ELF-1 (cell line): Measurements from ENCODE around the gene UIMC1.
"Not testable (repeated sequence)": the region's sequence is repeated elsewhere in the genome, so short reads cannot be mapped to it uniquely, and the experiment has no call there.

Source experiments
- DNase-seq: peaks from one replicate; pipeline ENCODE4 v3.0.0-alpha.2; 2016; ENCODE audit warnings: low read depth, low spot score

UIMC1 gene

DNA sequence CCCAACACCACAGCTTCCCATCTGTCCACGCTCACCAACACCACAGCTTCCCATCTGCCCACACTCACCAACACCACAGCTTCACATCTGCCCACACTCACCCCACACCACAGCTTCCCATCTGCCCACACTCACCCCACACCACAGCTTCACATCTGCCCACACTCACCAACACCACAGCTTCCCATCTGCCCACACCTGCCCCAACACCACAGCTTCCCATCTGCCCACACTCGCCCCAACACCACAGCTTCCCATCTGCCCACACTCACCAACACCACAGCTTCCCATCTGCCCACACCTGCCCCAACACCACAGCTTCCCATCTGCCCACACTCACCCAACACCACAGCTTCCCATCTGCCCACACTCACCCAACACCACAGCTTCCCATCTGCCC, 134.0 kb downstream of the UIMC1 start:
- DNase-seq: not testable (repeated sequence)

GRCh38 chr5:176870644-176871043, 135.9 kb downstream of the UIMC1 start:
- not testable (repeated sequence) for DNase-seq

GRCh38 chr5:176870110-176870591, 136.4 kb downstream of the UIMC1 start:
- DNase-seq: peak; percentile 85

DNA sequence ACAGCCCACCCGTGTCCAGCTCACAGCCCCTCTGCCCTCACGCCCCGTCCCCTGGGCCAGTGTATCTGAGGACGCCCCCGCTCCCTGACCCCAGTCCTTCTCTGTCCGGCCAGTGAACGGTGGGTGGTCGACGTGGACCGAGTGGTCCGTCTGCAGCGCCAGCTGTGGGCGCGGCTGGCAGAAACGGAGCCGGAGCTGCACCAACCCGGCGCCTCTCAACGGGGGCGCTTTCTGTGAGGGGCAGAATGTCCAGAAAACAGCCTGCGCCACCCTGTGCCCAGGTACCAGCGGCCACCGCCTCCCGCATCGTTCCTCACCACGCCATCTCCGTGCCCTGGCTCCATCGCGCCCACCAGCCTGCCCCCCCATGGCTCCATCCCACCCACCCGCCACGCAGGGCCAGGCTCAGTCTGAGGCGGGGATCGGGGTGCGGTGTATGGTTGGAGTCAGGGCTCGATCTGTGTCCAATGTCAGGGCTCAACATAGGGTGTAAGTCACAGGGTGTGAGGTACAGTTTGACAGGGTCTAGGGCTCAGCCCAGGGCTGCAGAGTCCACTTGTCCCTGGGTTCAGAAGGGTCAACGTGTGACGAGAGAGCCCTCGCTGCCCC, 137.0 kb downstream of the UIMC1 start:
- no peak for DNase-seq

GRCh38 chr5:176868731-176869130, 137.8 kb downstream of the UIMC1 start:
- DNase-seq: no peak

DNA sequence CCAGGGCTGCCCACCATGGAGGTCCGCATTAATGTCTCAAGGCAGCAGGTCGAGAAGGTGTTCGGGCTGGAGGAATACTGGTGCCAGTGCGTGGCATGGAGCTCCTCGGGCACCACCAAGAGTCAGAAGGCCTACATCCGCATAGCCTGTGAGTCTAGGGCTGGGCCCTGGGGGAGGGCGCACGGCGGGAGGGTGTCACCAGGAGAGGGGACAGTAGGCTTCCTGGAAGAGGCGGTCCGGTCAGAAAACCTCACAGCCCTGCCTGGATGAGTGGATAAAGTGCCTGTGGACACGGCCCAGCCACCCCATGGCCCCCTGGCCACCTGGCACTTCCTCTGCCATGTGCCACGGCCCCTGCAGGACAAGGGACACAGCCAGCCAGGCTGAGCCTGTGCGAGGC, 138.5 kb downstream of the UIMC1 start:
- DNase-seq: no peak

GRCh38 chr5:176866707-176867310, 139.8 kb downstream of the UIMC1 start:
- DNase-seq: peak; percentile 69

GRCh38 chr5:176865964-176866363, 140.6 kb downstream of the UIMC1 start:
- no peak for DNase-seq

- no peak for DNase-seq
These were observed 141.8 kb downstream of the UIMC1 start for GRCh38 chr5:176864755-176865154.

- no peak for DNase-seq
These were observed 142.8 kb downstream of the UIMC1 start for GRCh38 chr5:176863765-176864098.

DNA sequence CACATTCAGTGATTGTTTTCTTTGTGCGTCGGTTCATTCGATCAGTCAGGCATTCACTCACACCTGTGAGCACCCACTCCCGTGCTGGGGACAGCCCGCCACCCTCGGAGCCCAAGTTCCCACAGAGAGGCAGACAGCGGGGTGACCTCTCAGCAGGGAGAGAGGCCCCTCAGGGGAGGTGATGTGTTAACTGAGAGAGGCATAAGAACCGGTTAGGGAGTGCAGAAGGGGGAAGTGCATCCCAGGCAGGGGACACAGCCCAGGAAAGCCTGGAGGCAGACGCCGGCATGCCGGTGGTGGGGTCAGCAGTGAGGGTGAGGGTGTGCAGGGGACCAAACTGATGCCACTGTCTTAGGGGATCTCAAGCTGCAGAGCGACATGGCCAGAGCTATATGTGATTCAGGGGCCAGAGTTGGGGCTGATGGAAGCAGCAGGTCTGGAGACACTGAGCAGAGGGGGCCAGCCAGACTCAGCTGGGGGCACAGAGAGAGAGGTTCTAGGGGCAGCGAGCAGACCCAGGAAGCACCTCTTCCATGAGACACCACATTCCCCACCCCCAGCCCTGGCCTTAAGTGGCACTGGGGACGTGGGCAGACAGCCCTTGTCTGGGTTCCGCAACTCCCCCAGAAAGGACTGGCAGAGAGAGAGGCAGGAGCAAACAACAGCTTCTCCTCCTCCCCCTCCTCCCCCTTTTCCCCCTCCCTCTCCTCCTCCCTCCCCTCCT, 143.4 kb downstream of the UIMC1 start:
- peak; percentile 34 for DNase-seq

GRCh38 chr5:176862330-176862995, 144.1 kb downstream of the UIMC1 start:
- no peak for DNase-seq

GRCh38 chr5:176861276-176861675, 145.3 kb downstream of the UIMC1 start:
- no peak for DNase-seq

DNA sequence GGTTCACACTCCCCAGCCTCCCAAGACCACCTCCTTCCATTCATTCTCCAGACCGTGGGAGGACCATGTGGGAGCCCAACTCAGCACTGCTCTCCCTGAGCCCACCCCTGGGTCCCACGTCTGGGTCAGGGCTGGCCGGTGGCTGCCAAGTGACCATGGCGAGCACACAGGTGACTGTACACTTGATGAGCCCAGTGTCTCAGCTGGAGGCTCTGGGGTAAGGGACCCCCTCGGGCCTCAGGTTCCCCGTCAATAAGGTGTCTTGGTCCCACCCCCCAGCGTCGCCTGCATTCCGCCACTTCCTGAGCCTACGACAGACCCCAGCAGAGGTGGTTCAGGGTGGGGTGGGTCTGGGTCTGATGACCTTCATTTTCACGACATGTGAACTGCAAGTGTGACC, 146.2 kb downstream of the UIMC1 start:
- DNase-seq: no peak

DNA sequence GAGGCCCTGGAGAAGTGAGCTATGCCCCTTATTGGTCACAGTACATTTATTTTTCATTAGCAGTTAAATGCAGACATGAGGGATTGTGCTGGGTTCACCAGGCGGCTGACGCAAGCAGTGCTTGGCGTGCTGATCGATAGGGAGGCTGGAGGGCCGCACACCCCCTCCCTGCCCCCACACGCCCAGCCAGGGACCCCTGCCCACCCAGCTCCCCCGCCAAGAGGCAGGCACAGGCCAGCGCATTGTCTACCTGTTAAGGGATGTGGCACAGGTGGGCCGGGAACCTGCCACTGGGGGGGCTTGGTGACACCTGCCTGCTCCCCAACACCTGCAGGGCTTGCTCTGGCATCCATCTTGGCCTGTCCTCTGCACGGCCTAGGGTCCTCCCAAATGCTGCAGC, 146.7 kb downstream of the UIMC1 start:
- no peak for DNase-seq

DNA sequence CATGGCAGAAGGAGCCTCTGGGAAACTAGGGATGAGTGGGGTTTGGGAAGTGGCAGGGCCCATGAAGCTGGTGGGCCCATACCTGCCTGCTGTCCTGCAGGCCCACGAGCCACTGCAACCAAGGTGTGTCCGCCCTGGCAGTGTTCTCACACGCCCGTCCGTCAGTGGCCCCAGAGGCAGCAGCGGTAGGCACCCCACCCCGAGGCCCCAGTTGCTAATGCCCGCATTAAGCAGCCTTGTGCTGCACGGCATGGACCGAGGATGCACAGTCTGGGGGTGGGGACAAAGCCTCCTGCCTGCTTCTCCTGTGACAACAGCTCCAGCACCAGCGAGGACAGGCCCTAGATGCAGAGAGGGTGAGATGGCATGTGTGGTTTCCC, 148.7 kb downstream of the UIMC1 start:
- DNase-seq: no peak

GRCh38 chr5:176857216-176857893, 149.2 kb downstream of the UIMC1 start:
- no peak for DNase-seq

DNA sequence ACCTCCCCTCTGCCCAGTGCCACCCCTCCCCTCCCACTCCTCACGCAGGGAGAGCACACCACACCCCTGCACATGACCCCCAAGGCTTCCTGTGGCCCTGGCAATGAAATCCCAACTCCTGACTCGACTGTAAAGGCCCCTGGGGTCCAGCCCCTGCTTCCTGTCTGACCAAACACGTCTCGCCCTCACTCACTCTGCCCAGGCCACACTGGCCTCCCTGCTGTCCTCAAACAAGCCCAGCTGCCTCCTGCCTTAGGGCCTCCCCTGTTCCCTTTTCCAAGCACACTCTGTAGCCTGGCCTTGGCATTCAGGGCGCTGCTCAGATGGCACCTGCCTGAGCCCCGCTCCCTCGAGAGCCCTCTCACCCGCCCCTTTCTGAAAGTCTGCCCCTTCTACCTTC, 149.8 kb downstream of the UIMC1 start:
- DNase-seq: no peak

DNA sequence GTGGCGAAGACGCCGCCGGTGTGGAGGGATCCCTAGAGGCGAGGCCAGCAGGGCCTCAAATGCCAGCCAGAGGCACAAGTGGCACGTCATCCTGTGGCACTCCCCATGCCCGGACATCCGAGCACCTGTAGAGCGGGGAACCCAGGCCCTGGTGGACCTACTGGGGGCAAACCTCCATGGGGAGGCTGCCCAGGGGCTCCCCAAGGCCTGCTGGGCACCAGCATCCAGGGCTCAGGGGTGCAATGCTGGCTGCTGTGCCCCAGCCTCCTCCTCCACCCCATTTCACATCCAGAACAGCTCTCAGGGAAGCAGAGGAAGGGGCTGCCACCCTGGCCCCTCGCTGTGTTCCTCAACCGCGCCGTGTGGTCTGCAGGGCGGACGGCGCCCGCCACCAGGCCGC, 151.0 kb downstream of the UIMC1 start:
- DNase-seq: no peak
